SK-N-SH treated with all-trans-retinoic acid at 6 μM for 48 hours (cell line): ENCODE measurements around the gene C12orf54.

Experiments used
- ARNTL ChIP-seq: fragments of 450-650 bp; formaldehyde crosslinking; IDR thresholded peaks from 2 replicates; pipeline ENCODE4 v1.5.0; 2020; ENCODE audit warnings: low read depth, mild to moderate bottlenecking, moderate library complexity, borderline replicate concordance
- BACH2 ChIP-seq: fragments of 250-450 bp; sonication (Bioruptor Pico); IDR thresholded peaks from 2 replicates; pipeline ENCODE4 v1.9.0; 2021; ENCODE audit warnings: mild to moderate bottlenecking, borderline replicate concordance
- CREB5 ChIP-seq: fragments of 250-450 bp; sonication (Bioruptor Pico); IDR thresholded peaks from 2 replicates; pipeline ENCODE4 v1.5.1; 2020; ENCODE audit warnings: low read depth, mild to moderate bottlenecking, moderate library complexity
- ZC3H10 ChIP-seq: fragments of 250-450 bp; sonication (Bioruptor Pico); IDR thresholded peaks from 2 replicates; pipeline ENCODE4 v1.5.1; 2021; ENCODE audit warnings: mild to moderate bottlenecking, moderate library complexity
- ZNF8 ChIP-seq: fragments of 450-650 bp; formaldehyde crosslinking; IDR thresholded peaks from 2 replicates; pipeline ENCODE4 v1.5.0; 2020; ENCODE audit warnings: mild to moderate bottlenecking, moderate library complexity
- TF ChIP-seq, protein P1 (sequence below): fragments of 250-450 bp; sonication (Bioruptor Pico); IDR thresholded peaks from 2 replicates; pipeline ENCODE4 v1.5.0; 2020; ENCODE audit warnings: mild to moderate bottlenecking, moderate library complexity

DNA sequence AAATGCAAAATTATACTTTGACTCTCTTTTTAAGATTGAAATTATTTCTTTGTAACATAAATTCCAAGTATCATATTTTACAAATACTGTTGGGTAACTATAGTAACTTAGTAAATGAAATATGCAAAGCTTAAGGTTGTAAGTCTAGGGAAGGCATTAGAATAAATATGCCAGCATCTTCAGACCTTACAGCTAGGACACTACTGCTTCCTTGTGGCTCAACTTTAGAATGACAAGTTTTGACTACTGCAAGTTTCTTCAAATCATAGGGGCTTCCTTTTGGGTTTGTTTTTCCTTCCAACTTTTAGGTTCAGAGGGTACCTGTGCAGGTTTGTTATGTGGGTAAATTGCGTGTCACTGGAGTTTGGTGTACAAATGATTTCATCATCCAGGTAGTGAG lies 27.6 kb upstream of the C12orf54 start:
- TF ChIP-seq BACH2 (CRISPR knock-in tag) (no peak), ZNF8 (CRISPR knock-in tag) (no peak), CREB5 (CRISPR knock-in tag) (no peak), ARNTL (no peak), ZC3H10 (CRISPR knock-in tag) (no peak)
- TF ChIP-seq, protein P1, sequence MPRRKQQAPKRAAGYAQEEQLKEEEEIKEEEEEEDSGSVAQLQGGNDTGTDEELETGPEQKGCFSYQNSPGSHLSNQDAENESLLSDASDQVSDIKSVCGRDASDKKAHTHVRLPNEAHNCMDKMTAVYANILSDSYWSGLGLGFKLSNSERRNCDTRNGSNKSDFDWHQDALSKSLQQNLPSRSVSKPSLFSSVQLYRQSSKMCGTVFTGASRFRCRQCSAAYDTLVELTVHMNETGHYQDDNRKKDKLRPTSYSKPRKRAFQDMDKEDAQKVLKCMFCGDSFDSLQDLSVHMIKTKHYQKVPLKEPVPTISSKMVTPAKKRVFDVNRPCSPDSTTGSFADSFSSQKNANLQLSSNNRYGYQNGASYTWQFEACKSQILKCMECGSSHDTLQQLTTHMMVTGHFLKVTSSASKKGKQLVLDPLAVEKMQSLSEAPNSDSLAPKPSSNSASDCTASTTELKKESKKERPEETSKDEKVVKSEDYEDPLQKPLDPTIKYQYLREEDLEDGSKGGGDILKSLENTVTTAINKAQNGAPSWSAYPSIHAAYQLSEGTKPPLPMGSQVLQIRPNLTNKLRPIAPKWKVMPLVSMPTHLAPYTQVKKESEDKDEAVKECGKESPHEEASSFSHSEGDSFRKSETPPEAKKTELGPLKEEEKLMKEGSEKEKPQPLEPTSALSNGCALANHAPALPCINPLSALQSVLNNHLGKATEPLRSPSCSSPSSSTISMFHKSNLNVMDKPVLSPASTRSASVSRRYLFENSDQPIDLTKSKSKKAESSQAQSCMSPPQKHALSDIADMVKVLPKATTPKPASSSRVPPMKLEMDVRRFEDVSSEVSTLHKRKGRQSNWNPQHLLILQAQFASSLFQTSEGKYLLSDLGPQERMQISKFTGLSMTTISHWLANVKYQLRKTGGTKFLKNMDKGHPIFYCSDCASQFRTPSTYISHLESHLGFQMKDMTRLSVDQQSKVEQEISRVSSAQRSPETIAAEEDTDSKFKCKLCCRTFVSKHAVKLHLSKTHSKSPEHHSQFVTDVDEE (CRISPR knock-in tag) = no peak
